PC-3 (cell line): Measurements from ENCODE around the gene S100A16. TPM values are rescaled to one million over a fixed set of nuclear protein-coding genes. Genes with fewer than 3 reads are reported as not detected.
"Not testable (repeated sequence)": the region's sequence is repeated elsewhere in the genome, so short reads cannot be mapped to it uniquely, and the experiment has no call there.

Experiments used
- ATAC-seq: fragments of 200-7000 bp; cut with Tn5 transposase; 2 replicates; pipeline ENCODE4 v1.9.1; 2020; ENCODE audit warnings: mild to moderate bottlenecking, moderate library complexity
- BruUV-seq: library from RNA; stranded (reverse); fragments of 400-500 nt; replicated peaks from 2 replicates; lab custom pipeline; 2021; lab: Mats Ljungman, UMichigan
- CTCF ChIA-PET: fragments of 300-600 bp; sonication (Branson Sonifier 250); formaldehyde crosslinking; loops from one replicate; lab custom pipeline; 2022; ENCODE audit warnings: antibody characterized with exemption; lab: Charles Lee
- POLR2A ChIA-PET: fragments of 300-600 bp; sonication (Branson Sonifier 250); formaldehyde crosslinking; loops from one replicate; lab custom pipeline; 2022; ENCODE audit warnings: antibody characterized with exemption; ENCODE audit not compliant: unreplicated experiment; lab: Charles Lee
- DNase-seq: peaks from one replicate; pipeline ENCODE4 v3.0.0-alpha.2; 2015
- H2AFZ ChIP-seq: fragments of 300-600 bp; sonication (generic); 2 replicates; pipeline ENCODE4 v1.6.0; 2016; ENCODE audit warnings: antibody characterized with exemption, low read length
- H3F3A ChIP-seq: fragments of 300-600 bp; sonication (generic); one replicate; pipeline ENCODE4 v1.6.0; 2017; ENCODE audit warnings: antibody characterized with exemption, low read length, control low read depth, mild to moderate bottlenecking; ENCODE audit not compliant: unreplicated experiment
- H3K27ac ChIP-seq: fragments of 300-600 bp; sonication (generic); 2 replicates; pipeline ENCODE4 v1.5.1; 2016; ENCODE audit warnings: mild to moderate bottlenecking, low read length
- H3K27me3 ChIP-seq: fragments of 300-600 bp; sonication (generic); 2 replicates; pipeline ENCODE4 v1.6.1; 2016; ENCODE audit warnings: low read length, mixed read lengths
- H3K36me3 ChIP-seq: fragments of 300-600 bp; sonication (generic); 2 replicates; pipeline ENCODE4 v1.6.1; 2016; ENCODE audit warnings: low read depth, mixed run types, low read length, mixed read lengths
- H3K4me1 ChIP-seq: fragments of 300-600 bp; sonication (generic); 2 replicates; pipeline ENCODE4 v1.5.1; 2016; ENCODE audit warnings: low read length; ENCODE audit not compliant: insufficient read depth
- H3K4me2 ChIP-seq: fragments of 300-600 bp; sonication (generic); 2 replicates; pipeline ENCODE4 v1.6.0; 2016; ENCODE audit warnings: low read length
- H3K4me3 ChIP-seq: fragments of 300-600 bp; sonication (generic); 2 replicates; pipeline ENCODE4 v1.5.1; 2016; ENCODE audit warnings: mild to moderate bottlenecking, low read length, mixed read lengths
- H3K79me2 ChIP-seq: fragments of 300-600 bp; sonication (generic); 2 replicates; pipeline ENCODE4 v1.6.1; 2017; ENCODE audit warnings: low read length, mixed read lengths
- H3K9ac ChIP-seq: fragments of 300-600 bp; sonication (generic); 2 replicates; pipeline ENCODE4 v1.6.0; 2016; ENCODE audit warnings: mild to moderate bottlenecking, low read length
- H3K9me2 ChIP-seq: fragments of 300-600 bp; sonication (generic); replicated peaks from 2 replicates; pipeline ENCODE4 v1.6.1; 2016; ENCODE audit warnings: mixed run types, low read length, mixed read lengths
- H3K9me3 ChIP-seq: fragments of 300-600 bp; sonication (generic); 2 replicates; pipeline ENCODE4 v1.6.1; 2016; ENCODE audit warnings: low read length, mixed read lengths
- H4K20me1 ChIP-seq: fragments of 300-600 bp; sonication (generic); 2 replicates; pipeline ENCODE4 v1.6.1; 2016; ENCODE audit warnings: low read length, mixed read lengths
- CTCF ChIP-seq: fragments of 300-600 bp; sonication (generic); conservative IDR thresholded peaks from 2 replicates; pipeline ENCODE4 v1.5.1; 2017; ENCODE audit warnings: antibody characterized with exemption, low read depth, mild to moderate bottlenecking, low read length
- EZH2 ChIP-seq: fragments of 300-600 bp; sonication (generic); IDR thresholded peaks from one replicate; pipeline ENCODE4 v1.6.1; 2017; ENCODE audit warnings: antibody characterized with exemption, mild to moderate bottlenecking, low read length; ENCODE audit not compliant: unreplicated experiment
- EZH2phosphoT487 ChIP-seq: fragments of 300-600 bp; sonication (generic); IDR thresholded peaks from 2 replicates; pipeline ENCODE4 v1.6.1; 2018; ENCODE audit warnings: mild to moderate bottlenecking, antibody characterized with exemption, low read length, borderline replicate concordance
- intact Hi-C: fragments of 100-400 bp; cut with micrococcal nuclease; formaldehyde crosslinking; loops from 2 replicates; pipeline ENCODE4 v1.9.0; 2023
- total RNA-seq: library from RNA; depleted of rRNA; stranded (reverse); fragments of >200 nt; gene quantifications from 2 replicates; pipeline ENCODE4 v1.2.3, GENCODE V29; 2014

Gene S100A16
- total RNA-seq, 1 experiment from 2014 or later: 1,254 TPM

- Histone ChIP-seq H3K9me3 (no peaks in the 10 kb centered on the region), H3K9ac (no peak overlapping the region), H3K79me2 (no peaks in the 10 kb centered on the region), H3K4me1 (peaks cover 10% of the 10 kb centered on the region), H3F3A (no peaks in the 10 kb centered on the region), H3K27me3 (no peaks in the 10 kb centered on the region), H2AFZ (no peak overlapping the region), H3K9me2 (no peaks in the 10 kb centered on the region), H3K4me2 (no peak overlapping the region), H3K36me3 (no peaks in the 10 kb centered on the region), H3K4me3 (no peak overlapping the region), H3K27ac (no peak overlapping the region), H4K20me1 (no peaks in the 10 kb centered on the region)
- POLR2A ChIA-PET: interaction anchor here (0.5 kb wide), 1 partner anchor 21 kb away, joined by 13 read pairs; no protein-coding TSS in a partner anchor
- CTCF ChIA-PET: no interaction called here
- no peak for ATAC-seq
- TF ChIP-seq EZH2phosphoT487 (no peak), CTCF (no peak)
- intact Hi-C loops: no loop called here
- no peak for DNase-seq
- no TSS peak for BruUV-seq
Measured at GRCh38 chr1:153583976-153584375, 29.0 kb downstream of the S100A16 start.

GRCh38 chr1:153583514-153583913 is 29.4 kb downstream of the S100A16 start:
- H4K20me1 ChIP-seq, H3K4me1 ChIP-seq, H3K36me3 ChIP-seq, H3K9me3 ChIP-seq, H3K4me2 ChIP-seq, H3K9me2 ChIP-seq, intact Hi-C loops, H3F3A ChIP-seq, H3K9ac ChIP-seq, DNase-seq, H2AFZ ChIP-seq, H3K4me3 ChIP-seq, H3K27ac ChIP-seq, BruUV-seq, H3K27me3 ChIP-seq, CTCF ChIA-PET, ATAC-seq, H3K79me2 ChIP-seq: not testable (repeated sequence)
- POLR2A ChIA-PET: interaction anchor here (0.5 kb wide), 1 partner anchor 21 kb away, joined by 13 read pairs; no protein-coding TSS in a partner anchor

- BruUV-seq, DNase-seq, CTCF ChIA-PET, H3K9me2 ChIP-seq, H3K9ac ChIP-seq, H3K36me3 ChIP-seq, H2AFZ ChIP-seq, H3K27ac ChIP-seq, H3F3A ChIP-seq, POLR2A ChIA-PET, H4K20me1 ChIP-seq, H3K4me2 ChIP-seq, ATAC-seq, H3K27me3 ChIP-seq, H3K9me3 ChIP-seq, H3K4me3 ChIP-seq, intact Hi-C loops, H3K79me2 ChIP-seq: not testable (repeated sequence)
- H3K4me1 ChIP-seq: peaks cover 11% of the 10 kb centered on the region
Measured at GRCh38 chr1:153582836-153583235, 30.1 kb downstream of the S100A16 start.

GRCh38 chr1:153578936-153579335 is 34.0 kb downstream of the S100A16 start:
- Histone ChIP-seq H3K4me1 (peaks cover 5% of the 10 kb centered on the region; the same call in 1 of the 2 replicates), H3K27me3 (no peaks in the 10 kb centered on the region), H3K27ac (no peak overlapping the region), H3K4me2 (no peak overlapping the region), H3K9me3 (no peaks in the 10 kb centered on the region), H3K9me2 (no peaks in the 10 kb centered on the region), H3K36me3 (no peaks in the 10 kb centered on the region), H3K9ac (no peak overlapping the region), H3K79me2 (no peaks in the 10 kb centered on the region), H2AFZ (no peak overlapping the region), H3K4me3 (no peak overlapping the region), H4K20me1 (no peaks in the 10 kb centered on the region), H3F3A (no peaks in the 10 kb centered on the region)
- CTCF ChIA-PET: no interaction called here
- POLR2A ChIA-PET: no interaction called here
- BruUV-seq: no TSS peak
- DNase-seq: no peak
- no peak for ATAC-seq
- TF ChIP-seq CTCF (no peak), EZH2 (no peak), EZH2phosphoT487 (no peak)
- intact Hi-C loops: no loop called here
